Measurements from ENCODE around the gene SRR. TPM values are rescaled to one million over a fixed set of nuclear protein-coding genes. Genes with fewer than 3 reads are reported as not detected.
A peak's percentile ranks its signal among the peaks of the same experiment; 100 is the strongest.

Gene SRR
- total and polyA plus RNA-seq, 10 of the 15 experiments (the other 5 are each of a cell fraction or from before 2014, with no cell fraction given), result 11.7 to 33.9 (median 20.2) TPM

DNA sequence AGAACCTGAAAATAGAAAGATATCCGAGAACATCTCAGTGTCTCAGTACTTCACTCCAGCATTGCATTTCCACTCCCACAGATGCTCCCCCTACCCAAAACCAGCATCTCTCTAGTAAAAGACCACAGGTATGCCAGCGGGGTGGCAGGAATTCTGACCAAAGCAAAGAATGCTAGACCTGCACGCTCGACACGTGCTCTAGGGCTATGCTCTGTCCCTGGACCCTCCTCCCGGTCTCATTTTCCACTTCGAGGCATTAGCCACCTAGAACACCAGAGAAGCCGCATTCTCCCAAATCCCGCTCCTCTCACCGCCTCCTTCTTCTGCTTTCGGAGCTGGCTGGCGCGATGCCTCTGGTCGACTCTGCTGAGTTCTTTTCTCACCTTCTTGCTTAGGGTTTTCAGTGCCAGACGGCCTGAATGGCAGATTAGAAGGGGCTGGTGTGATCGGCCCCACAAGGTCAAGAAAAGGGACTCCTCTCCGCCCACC, 32.0 kb downstream of the SRR start (continued):
- TF ChIP-seq, protein P1, sequence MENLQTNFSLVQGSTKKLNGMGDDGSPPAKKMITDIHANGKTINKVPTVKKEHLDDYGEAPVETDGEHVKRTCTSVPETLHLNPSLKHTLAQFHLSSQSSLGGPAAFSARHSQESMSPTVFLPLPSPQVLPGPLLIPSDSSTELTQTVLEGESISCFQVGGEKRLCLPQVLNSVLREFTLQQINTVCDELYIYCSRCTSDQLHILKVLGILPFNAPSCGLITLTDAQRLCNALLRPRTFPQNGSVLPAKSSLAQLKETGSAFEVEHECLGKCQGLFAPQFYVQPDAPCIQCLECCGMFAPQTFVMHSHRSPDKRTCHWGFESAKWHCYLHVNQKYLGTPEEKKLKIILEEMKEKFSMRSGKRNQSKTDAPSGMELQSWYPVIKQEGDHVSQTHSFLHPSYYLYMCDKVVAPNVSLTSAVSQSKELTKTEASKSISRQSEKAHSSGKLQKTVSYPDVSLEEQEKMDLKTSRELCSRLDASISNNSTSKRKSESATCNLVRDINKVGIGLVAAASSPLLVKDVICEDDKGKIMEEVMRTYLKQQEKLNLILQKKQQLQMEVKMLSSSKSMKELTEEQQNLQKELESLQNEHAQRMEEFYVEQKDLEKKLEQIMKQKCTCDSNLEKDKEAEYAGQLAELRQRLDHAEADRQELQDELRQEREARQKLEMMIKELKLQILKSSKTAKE (IDR thresholded peaks at IDR 0.05; ENCODE audit: low read depth, poor library complexity, severe bottlenecking), result no peak
- no peak for TF ChIP-seq HDAC2 (IDR thresholded peaks at IDR 0.05)
- TF ChIP-seq MTA3 (IDR thresholded peaks at IDR 0.05; ENCODE audit: borderline replicate concordance, low read length), result no peak
- no peak for TF ChIP-seq BHLHE40 (IDR thresholded peaks at IDR 0.05; ENCODE audit: borderline replicate concordance in 1 of 2, low read depth in 2 of 2, low read length in 1 of 2)

DNA sequence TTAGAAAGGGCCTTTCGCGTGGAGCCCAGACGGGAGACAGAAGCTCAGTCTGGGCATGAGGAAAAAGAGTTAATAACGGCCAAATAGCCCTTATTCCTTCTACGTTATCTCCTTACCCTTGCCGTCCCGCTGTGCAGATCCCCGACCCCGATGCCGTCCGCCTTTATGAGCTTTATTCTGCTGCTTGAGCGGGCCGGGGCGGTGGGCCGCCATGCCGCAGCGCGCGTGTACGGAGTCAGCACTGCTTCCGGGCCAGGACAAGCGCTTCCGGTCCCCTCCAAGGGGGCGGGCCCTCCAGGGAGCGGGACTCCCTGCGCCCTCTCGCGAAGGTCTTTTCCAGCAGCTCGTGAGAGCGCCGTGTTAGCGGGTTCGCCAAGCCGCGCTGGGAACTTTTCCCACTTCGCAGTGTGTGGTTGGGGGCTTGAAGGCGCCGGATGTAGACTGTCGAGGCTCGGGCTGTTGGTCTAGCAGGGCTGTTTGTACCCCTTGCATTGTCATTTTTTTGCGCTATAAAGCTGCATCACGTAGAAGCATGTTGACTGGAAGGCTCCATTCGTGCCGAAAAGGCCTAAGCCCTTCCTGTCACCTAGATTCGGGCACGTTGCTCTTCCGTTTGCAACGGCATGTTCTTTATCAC, 32.6 kb downstream of the SRR start, which contains the start of gene TSR1:
TSS of gene TSR1 (minus strand) at position 243 of the 637 bp plus-strand sequence. CDS start at position 213, 30 bp downstream.
- peak within 1 kb of the TSS; percentile 90 for H3K9ac ChIP-seq (ENCODE audit: control insufficient read depth, insufficient read depth, low read length)
- peaks cover 54% of the 10 kb centered on the region for H3K79me2 ChIP-seq (ENCODE audit: control insufficient read depth, insufficient read depth, low read length)
- ChIA-PET POLR2A (interaction anchor here (0.6 to 2.8 kb wide), 10 partner anchors 21 to 619 kb away, joined by 3 to 12 read pairs (median 4); partner anchors contain the start of genes SMG6 and SRR), SMC1A (ENCODE audit: uncharacterized antibody, unreplicated experiment) (interaction anchor here (0.9 to 2.0 kb wide), 12 partner anchors 16 to 283 kb away, joined by 3 to 8 read pairs (median 4); no protein-coding TSS in a partner anchor), CTCF (interaction anchor here (0.5 to 3.1 kb wide), 16 partner anchors 12 to 298 kb away, joined by 3 to 13 read pairs (median 4); partner anchors contain the start of gene SMG6), RAD21 (ENCODE audit: unreplicated experiment) (interaction anchor here (0.9 to 2.6 kb wide), 13 partner anchors 15 to 619 kb away, joined by 3 to 11 read pairs (median 4); partner anchors contain the start of genes HIC1, SMG6 and SRR)
- H3K27me3 ChIP-seq (replicated peaks in 1 of 2; ENCODE audit: control insufficient read depth in 2 of 2, insufficient read depth in 2 of 2, low read length in 1 of 2), result no peaks in the 10 kb centered on the region
- no peaks in the 10 kb centered on the region for H3K9me3 ChIP-seq (replicated peaks; ENCODE audit: control insufficient read depth, insufficient read depth, low read length)
- H3K4me1 ChIP-seq (ENCODE audit: control insufficient read depth, insufficient read depth, low read length), result peaks cover 5% of the 10 kb centered on the region
- no TSS peak for BruUV-seq (replicated peaks)
- intact Hi-C loops (cut with micrococcal nuclease; ENCODE audit: unreplicated experiment), result loop anchor here (2.0 to 5.0 kb wide), 2 partner anchors 70 to 284 kb away; no protein-coding TSS in a partner anchor
- peak within 1 kb of the TSS; percentile 86 for H3K27ac ChIP-seq (ENCODE audit: control insufficient read depth, insufficient read depth)
- H4K20me1 ChIP-seq (ENCODE audit: control insufficient read depth, insufficient read depth), result no peaks in the 10 kb centered on the region
- peak within 1 kb of the TSS; percentile 86 for H2AFZ ChIP-seq (ENCODE audit: control insufficient read depth, low read depth, low read length)
- peak; percentile 55 for DNase-seq (ENCODE audit: low read depth, low spot score)
- in situ Hi-C loops (cut with MboI), result no loop called here
- WGBS (ENCODE audit: insufficient coverage, insufficient replicate concordance, low lambda C conversion rate, missing lambda C conversion rate), result under 1% methylated on average over 48 of the region's 48 CpGs
- peak; percentile 94 for ATAC-seq
- peaks cover 5 to 27% of the 10 kb centered on the region in 2 experiments for H3K36me3 ChIP-seq (ENCODE audit: control insufficient read depth in 2 of 2, insufficient read depth in 2 of 2, low read length in 1 of 2)
- peak within 1 kb of the TSS; percentile 92 for H3K4me3 ChIP-seq
- peak; percentile 86 for FAIRE-seq
- H3K4me2 ChIP-seq (ENCODE audit: control insufficient read depth, insufficient read depth), result peak within 1 kb of the TSS; percentile 100
- TF ChIP-seq, protein P2, sequence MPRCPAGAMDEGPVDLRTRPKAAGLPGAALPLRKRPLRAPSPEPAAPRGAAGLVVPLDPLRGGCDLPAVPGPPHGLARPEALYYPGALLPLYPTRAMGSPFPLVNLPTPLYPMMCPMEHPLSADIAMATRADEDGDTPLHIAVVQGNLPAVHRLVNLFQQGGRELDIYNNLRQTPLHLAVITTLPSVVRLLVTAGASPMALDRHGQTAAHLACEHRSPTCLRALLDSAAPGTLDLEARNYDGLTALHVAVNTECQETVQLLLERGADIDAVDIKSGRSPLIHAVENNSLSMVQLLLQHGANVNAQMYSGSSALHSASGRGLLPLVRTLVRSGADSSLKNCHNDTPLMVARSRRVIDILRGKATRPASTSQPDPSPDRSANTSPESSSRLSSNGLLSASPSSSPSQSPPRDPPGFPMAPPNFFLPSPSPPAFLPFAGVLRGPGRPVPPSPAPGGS (IDR thresholded peaks at IDR 0.05; ENCODE audit: borderline replicate concordance, insufficient read depth, low read depth, low read length, poor library complexity, severe bottlenecking), result peak; percentile 10
- TF ChIP-seq LARP7 (IDR thresholded peaks at IDR 0.05), result peak; percentile 73; the same call in 1 of the 2 replicates
- peak; percentile 46 for TF ChIP-seq SMAD1 (IDR thresholded peaks at IDR 0.05; ENCODE audit: low read depth, partially characterized antibody)
- no peak for TF ChIP-seq TCF7 (IDR thresholded peaks at IDR 0.05; ENCODE audit: borderline replicate concordance)
- TF ChIP-seq NFYB (IDR thresholded peaks at IDR 0.05; ENCODE audit: insufficient read depth, low read depth, low read length), result no peak
- peak; percentile 51 for TF ChIP-seq MEF2B (IDR thresholded peaks at IDR 0.05; ENCODE audit: partially characterized antibody, poor library complexity, severe bottlenecking)
- TF ChIP-seq, protein P3, sequence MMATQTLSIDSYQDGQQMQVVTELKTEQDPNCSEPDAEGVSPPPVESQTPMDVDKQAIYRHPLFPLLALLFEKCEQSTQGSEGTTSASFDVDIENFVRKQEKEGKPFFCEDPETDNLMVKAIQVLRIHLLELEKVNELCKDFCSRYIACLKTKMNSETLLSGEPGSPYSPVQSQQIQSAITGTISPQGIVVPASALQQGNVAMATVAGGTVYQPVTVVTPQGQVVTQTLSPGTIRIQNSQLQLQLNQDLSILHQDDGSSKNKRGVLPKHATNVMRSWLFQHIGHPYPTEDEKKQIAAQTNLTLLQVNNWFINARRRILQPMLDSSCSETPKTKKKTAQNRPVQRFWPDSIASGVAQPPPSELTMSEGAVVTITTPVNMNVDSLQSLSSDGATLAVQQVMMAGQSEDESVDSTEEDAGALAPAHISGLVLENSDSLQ (IDR thresholded peaks at IDR 0.05), result peak; percentile 45
- TF ChIP-seq, protein P4, sequence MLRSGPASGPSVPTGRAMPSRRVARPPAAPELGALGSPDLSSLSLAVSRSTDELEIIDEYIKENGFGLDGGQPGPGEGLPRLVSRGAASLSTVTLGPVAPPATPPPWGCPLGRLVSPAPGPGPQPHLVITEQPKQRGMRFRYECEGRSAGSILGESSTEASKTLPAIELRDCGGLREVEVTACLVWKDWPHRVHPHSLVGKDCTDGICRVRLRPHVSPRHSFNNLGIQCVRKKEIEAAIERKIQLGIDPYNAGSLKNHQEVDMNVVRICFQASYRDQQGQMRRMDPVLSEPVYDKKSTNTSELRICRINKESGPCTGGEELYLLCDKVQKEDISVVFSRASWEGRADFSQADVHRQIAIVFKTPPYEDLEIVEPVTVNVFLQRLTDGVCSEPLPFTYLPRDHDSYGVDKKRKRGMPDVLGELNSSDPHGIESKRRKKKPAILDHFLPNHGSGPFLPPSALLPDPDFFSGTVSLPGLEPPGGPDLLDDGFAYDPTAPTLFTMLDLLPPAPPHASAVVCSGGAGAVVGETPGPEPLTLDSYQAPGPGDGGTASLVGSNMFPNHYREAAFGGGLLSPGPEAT (IDR thresholded peaks at IDR 0.05; ENCODE audit: low read depth), result peak; percentile 100
- TF ChIP-seq ZBED1 (IDR thresholded peaks at IDR 0.05; ENCODE audit: borderline replicate concordance), result no peak
- TF ChIP-seq DPF2 (IDR thresholded peaks at IDR 0.05), result 0 out of 2 replicates have a peak, but pooled peaks have one; percentile 19
